Smooth muscle cell (in vitro differentiated cells): ENCODE measurements around the gene DRAP1. TPM values are rescaled to one million over a fixed set of nuclear protein-coding genes. Genes with fewer than 3 reads are reported as not detected.

Experiments used
- DNase-seq: peaks from one replicate; lab custom pipeline; 2025; ENCODE audit not compliant: unreplicated experiment; lab: John Stamatoyannopoulos, UW
- H2AFZ ChIP-seq: fragments of 200-600 bp; sonication (generic); 2 replicates; pipeline ENCODE4 v1.6.0; 2016; ENCODE audit warnings: antibody characterized with exemption, low read depth, mild to moderate bottlenecking
- H3F3A ChIP-seq: fragments of 200-600 bp; sonication (generic); 2 replicates; pipeline ENCODE4 v1.6.0; 2017; ENCODE audit warnings: antibody characterized with exemption, low read depth
- H3K27ac ChIP-seq: fragments of 200-600 bp; sonication (generic); 2 replicates; pipeline ENCODE4 v1.5.1; 2016; ENCODE audit warnings: low read depth, mild to moderate bottlenecking
- H3K27me3 ChIP-seq: fragments of 200-600 bp; sonication (generic); 2 replicates; pipeline ENCODE4 v1.6.1; 2016; ENCODE audit warnings: low read depth, mild to moderate bottlenecking
- H3K36me3 ChIP-seq: fragments of 200-600 bp; sonication (generic); 2 replicates; pipeline ENCODE4 v1.5.1; 2016; ENCODE audit warnings: low read depth
- H3K4me1 ChIP-seq: fragments of 200-600 bp; sonication (generic); 2 replicates; pipeline ENCODE4 v1.5.1; 2016; ENCODE audit warnings: low read depth
- H3K4me2 ChIP-seq: fragments of 200-600 bp; sonication (generic); 2 replicates; pipeline ENCODE4 v1.6.0; 2016; ENCODE audit warnings: mild to moderate bottlenecking
- H3K4me3 ChIP-seq: fragments of 200-600 bp; sonication (generic); 2 replicates; pipeline ENCODE4 v1.5.1; 2016; ENCODE audit warnings: mild to moderate bottlenecking
- H3K79me2 ChIP-seq: fragments of 200-600 bp; sonication (generic); 2 replicates; pipeline ENCODE4 v1.6.0; 2016; ENCODE audit warnings: low read depth, mild to moderate bottlenecking
- H3K9ac ChIP-seq: fragments of 200-600 bp; sonication (generic); 2 replicates; pipeline ENCODE4 v1.6.0; 2016; ENCODE audit warnings: low read depth
- H3K9me3 ChIP-seq: fragments of 200-600 bp; sonication (generic); replicated peaks from 2 replicates; pipeline ENCODE4 v1.5.1; 2016; ENCODE audit warnings: low read depth
- H4K20me1 ChIP-seq: fragments of 200-600 bp; sonication (generic); 2 replicates; pipeline ENCODE4 v1.6.0; 2016; ENCODE audit warnings: low read depth
- CTCF ChIP-seq: fragments of 200-600 bp; sonication (generic); IDR thresholded peaks from 2 replicates; pipeline ENCODE4 v1.5.1; 2017; ENCODE audit warnings: borderline replicate concordance, mild to moderate bottlenecking, antibody characterized with exemption; ENCODE audit not compliant: insufficient read depth, poor library complexity, severe bottlenecking
- WGBS: methylation state at CpG from one replicate; pipeline ENCODE4 v1.1.7; 2016; ENCODE audit warnings: low lambda C conversion rate; 5-methylcytosine and 5-hydroxymethylcytosine counted together
- polyA plus RNA-seq: library from polyadenylated mRNA; unstranded; fragments of >200 nt; fragmentation: Nextera tagmentation; extraction: Ambion mirVana; gene quantifications from 2 replicates; pipeline ENCODE4 v1.2.1, GENCODE V29; 2016
- total RNA-seq: library from RNA; depleted of rRNA; stranded (reverse); fragments of >200 nt; gene quantifications from 2 replicates; pipeline ENCODE4 v1.2.3, GENCODE V29; 2014

Gene DRAP1
- total and polyA plus RNA-seq, 2 experiments from 2014 or later = 79.3 to 278 TPM

- no peaks in the 10 kb centered on the region for H3K4me1 ChIP-seq
- peaks cover 5% of the 10 kb centered on the region for H3F3A ChIP-seq
- H3K36me3 ChIP-seq = no peaks in the 10 kb centered on the region
- no peaks in the 10 kb centered on the region for H3K79me2 ChIP-seq
- no peak for TF ChIP-seq CTCF
- DNase-seq = peak; percentile 87
- H4K20me1 ChIP-seq = no peaks in the 10 kb centered on the region
- H3K4me2 ChIP-seq = peak overlapping the region; percentile 99
- WGBS = 9% methylated on average over 54 of the region's 54 CpGs
- peak overlapping the region; percentile 61 for H3K27ac ChIP-seq
- peak overlapping the region; percentile 79 for H3K9ac ChIP-seq
- no peaks in the 10 kb centered on the region for H3K27me3 ChIP-seq
- H3K4me3 ChIP-seq = peak overlapping the region; percentile 55
- no peak overlapping the region for H2AFZ ChIP-seq
- H3K9me3 ChIP-seq = no peaks in the 10 kb centered on the region
Observed at GRCh38 chr11:65873318-65874156, 45.7 kb upstream of the DRAP1 start.

- no peak within 1 kb of the TSS for H2AFZ ChIP-seq
- no peak within 1 kb of the TSS for H3K9ac ChIP-seq
- no peak for TF ChIP-seq CTCF
- H3K4me1 ChIP-seq = no peaks in the 10 kb centered on the region
- no peaks in the 10 kb centered on the region for H3K36me3 ChIP-seq
- no peak within 1 kb of the TSS for H3K4me2 ChIP-seq
- no peaks in the 10 kb centered on the region for H3K9me3 ChIP-seq
- peaks cover 5% of the 10 kb centered on the region for H4K20me1 ChIP-seq
- DNase-seq = no peak
- no peaks in the 10 kb centered on the region for H3F3A ChIP-seq
- H3K4me3 ChIP-seq = no peak within 1 kb of the TSS
- 87% methylated on average over 6 of the region's 7 CpGs for WGBS
- H3K27me3 ChIP-seq = no peaks in the 10 kb centered on the region
- no peak within 1 kb of the TSS for H3K27ac ChIP-seq
- H3K79me2 ChIP-seq = no peaks in the 10 kb centered on the region
Observed at GRCh38 chr11:65879617-65880016, 39.6 kb upstream of the DRAP1 start, which contains the start of gene CTSW. Gene CTSW, plus strand, starts transcription at chr11:65879837. Its CDS starts 18 bp downstream, at chr11:65879855.

- Histone ChIP-seq H3K79me2 (no peaks in the 10 kb centered on the region), H3K36me3 (no peaks in the 10 kb centered on the region), H3K4me3 (no peak overlapping the region), H2AFZ (no peak overlapping the region), H3K9ac (no peak overlapping the region), H3K4me2 (no peak overlapping the region), H4K20me1 (peaks cover 5% of the 10 kb centered on the region), H3F3A (no peaks in the 10 kb centered on the region), H3K4me1 (no peaks in the 10 kb centered on the region), H3K27me3 (no peaks in the 10 kb centered on the region), H3K9me3 (no peaks in the 10 kb centered on the region), H3K27ac (no peak overlapping the region)
- 95% methylated on average over 7 of the region's 7 CpGs for WGBS
- no peak for DNase-seq
- TF ChIP-seq CTCF = no peak
Observed at GRCh38 chr11:65880027-65880426, 39.2 kb upstream of the DRAP1 start.
